ENCODE data around the gene MACF1.

- no peak for TF ChIP-seq POLR2A (IDR thresholded peaks at IDR 0.05)
- peak in 1 of 6 experiments; percentile 13 for TF ChIP-seq CTCF (IDR thresholded peaks at IDR 0.05)
- no peak for TF ChIP-seq POLR2AphosphoS5 (IDR thresholded peaks at IDR 0.05)
These were observed 173.9 kb downstream of the MACF1 start for GRCh38 chr1:39378377-39378776.
